ENCODE measurements around the gene RAPGEF6. TPM values are rescaled to one million over a fixed set of nuclear protein-coding genes. Genes with fewer than 3 reads are reported as not detected.

Gene RAPGEF6
- 121 and 125 TPM in 2 replicates for polyA plus RNA-seq
- 270 and 365 TPM in 2 replicates for polyA minus RNA-seq

GRCh38 chr5:131634996-131635683 is at the start of gene RAPGEF6:
Gene RAPGEF6 (minus strand): TSS chr5:131635229. CDS start chr5:131635030, 199 bp downstream.
- Histone ChIP-seq H3K27ac (ENCODE audit: low read length) (peak within 1 kb of the TSS; percentile 97), H3K9me3 (ENCODE audit: low read length) (no peaks in the 10 kb centered on the region), H3K9me2 (ENCODE audit: insufficient read depth, low read length) (no peaks in the 10 kb centered on the region), H3F3A (ENCODE audit: insufficient read depth, low read length, poor library complexity, severe bottlenecking) (peaks cover 8% of the 10 kb centered on the region), H2AFZ (ENCODE audit: low read depth, low read length) (peak within 1 kb of the TSS; percentile 90), H3K79me2 (replicated peaks; ENCODE audit: insufficient read depth, low read length) (peaks cover 35% of the 10 kb centered on the region), H3K4me2 (ENCODE audit: low read length) (peak within 1 kb of the TSS; percentile 88), H3K9ac (ENCODE audit: low read length) (peak within 1 kb of the TSS; percentile 91), H3K36me3 (ENCODE audit: insufficient read depth, low read length) (no peaks in the 10 kb centered on the region), H3K4me3 (ENCODE audit: low read length) (peak within 1 kb of the TSS; percentile 82), H3K27me3 (ENCODE audit: insufficient read depth, low read depth, low read length) (no peaks in the 10 kb centered on the region), H4K20me1 (ENCODE audit: insufficient read depth) (no peaks in the 10 kb centered on the region)
- peak; percentile 66 for TF ChIP-seq REST (IDR thresholded peaks at IDR 0.05; ENCODE audit: borderline replicate concordance)
- TF ChIP-seq EP300 (conservative IDR thresholded peaks at IDR 0.05; ENCODE audit: poor library complexity, severe bottlenecking) = peak; percentile 69
- TF ChIP-seq MXI1 (conservative IDR thresholded peaks at IDR 0.05; ENCODE audit: poor library complexity, severe bottlenecking) = peak; percentile 95
- peak; percentile 85 for TF ChIP-seq TAF1 (IDR thresholded peaks at IDR 0.05; ENCODE audit: low read depth)
- TF ChIP-seq POLR2AphosphoS5 (IDR thresholded peaks at IDR 0.05) = peak; percentile 98
- TF ChIP-seq CTCF (IDR thresholded peaks at IDR 0.05; ENCODE audit: poor library complexity, severe bottlenecking) = no peak

- Histone ChIP-seq H3K9me2 (ENCODE audit: insufficient read depth, low read length) (no peaks in the 10 kb centered on the region), H3K27me3 (ENCODE audit: insufficient read depth, low read depth, low read length) (no peaks in the 10 kb centered on the region), H3K79me2 (replicated peaks; ENCODE audit: insufficient read depth, low read length) (no peaks in the 10 kb centered on the region), H4K20me1 (ENCODE audit: insufficient read depth) (no peaks in the 10 kb centered on the region), H2AFZ (ENCODE audit: low read depth, low read length) (no peak overlapping the region), H3K27ac (ENCODE audit: low read length) (no peak overlapping the region), H3K9me3 (ENCODE audit: low read length) (no peaks in the 10 kb centered on the region), H3K4me3 (ENCODE audit: low read length) (no peak overlapping the region), H3K36me3 (ENCODE audit: insufficient read depth, low read length) (no peaks in the 10 kb centered on the region), H3K4me2 (ENCODE audit: low read length) (no peak overlapping the region), H3K9ac (ENCODE audit: low read length) (no peak overlapping the region), H3F3A (ENCODE audit: insufficient read depth, low read length, poor library complexity, severe bottlenecking) (no peaks in the 10 kb centered on the region)
- TF ChIP-seq TAF1 (IDR thresholded peaks at IDR 0.05; ENCODE audit: low read depth) (no peak), REST (IDR thresholded peaks at IDR 0.05; ENCODE audit: borderline replicate concordance) (no peak), RAD21 (conservative IDR thresholded peaks at IDR 0.05) (no peak), SMC3 (conservative IDR thresholded peaks at IDR 0.05; ENCODE audit: poor library complexity) (no peak), EZH2 (IDR thresholded peaks at IDR 0.05; ENCODE audit: borderline replicate concordance, insufficient read depth, low read length, poor library complexity, severe bottlenecking) (no peak), POLR2AphosphoS5 (IDR thresholded peaks at IDR 0.05) (no peak), MXI1 (conservative IDR thresholded peaks at IDR 0.05; ENCODE audit: poor library complexity, severe bottlenecking) (no peak), EP300 (conservative IDR thresholded peaks at IDR 0.05; ENCODE audit: poor library complexity, severe bottlenecking) (no peak), CTCF (IDR thresholded peaks at IDR 0.05; ENCODE audit: poor library complexity, severe bottlenecking) (no peak)
Observed at GRCh38 chr5:131684595-131684994, 49.6 kb upstream of the RAPGEF6 start.

All from neural cell (in vitro differentiated cells).